ENCODE measurements around the gene KCP. TPM values are rescaled to one million over a fixed set of nuclear protein-coding genes. Genes with fewer than 3 reads are reported as not detected.

Gene KCP
- total RNA-seq, 1 experiment from 2014 or later, result 1.6 TPM

GRCh38 chr7:128890306-128891109 is 20.0 kb downstream of the KCP start:
- no TSS peak for BruUV-seq (replicated peaks)
- H3K4me2 ChIP-seq (ENCODE audit: low read length), result peak overlapping the region; percentile 96
- H3K4me3 ChIP-seq (replicated peaks in 1 of 2; ENCODE audit: low read depth in 1 of 2, low read length in 2 of 2), result peak overlapping the region; percentile 65 to 69
- no peaks in the 10 kb centered on the region for H3K9me3 ChIP-seq (ENCODE audit: control insufficient read depth in 1 of 2, insufficient read depth in 1 of 2, low read depth in 1 of 2, low read length in 2 of 2)
- DNase-seq (ENCODE audit: low read depth, low spot score), result no peak
- H3K36me3 ChIP-seq (ENCODE audit: control insufficient read depth in 1 of 2, insufficient read depth in 2 of 2, low read length in 2 of 2), result no peaks in the 10 kb centered on the region
- no peaks in the 10 kb centered on the region for H4K20me1 ChIP-seq (ENCODE audit: insufficient read depth)
- H3K4me1 ChIP-seq (ENCODE audit: control insufficient read depth in 1 of 2, insufficient read depth in 2 of 2, low read length in 2 of 2), result peaks cover 33 to 68% of the 10 kb centered on the region in 2 experiments
- intact Hi-C loops (cut with micrococcal nuclease), result no loop called here
- ChIA-PET POLR2A (no interaction called here), CTCF (no interaction called here), RAD21 (ENCODE audit: low non-redundant PET in 1 of 2, low total read pairs in 2 of 2, uncharacterized antibody in 2 of 2, unreplicated experiment in 2 of 2) (interaction anchor here in 1 of 2 experiments (0.7 kb wide), 1 partner anchor 67 kb away, joined by 6 read pairs; no protein-coding TSS in a partner anchor)
- H3K79me2 ChIP-seq (ENCODE audit: insufficient read depth, low read length), result no peaks in the 10 kb centered on the region
- peak overlapping the region; percentile 69 for H3K9ac ChIP-seq (ENCODE audit: low read length)
- no peak for TF ChIP-seq RAD21 (IDR thresholded peaks at IDR 0.05; ENCODE audit: low read depth)
- TF ChIP-seq MAX (IDR thresholded peaks at IDR 0.05), result no peak
- TF ChIP-seq POLR2AphosphoS5 (IDR thresholded peaks at IDR 0.05; ENCODE audit: low read depth, low read length), result peak; percentile 75
- no peak for TF ChIP-seq JUND (IDR thresholded peaks at IDR 0.05)
- 0 out of 2 replicates have a peak, but pooled peaks have one; percentile 41 for TF ChIP-seq ZFX (IDR thresholded peaks at IDR 0.05)
- TF ChIP-seq ZNF274 (IDR thresholded peaks at IDR 0.05; ENCODE audit: low read depth, low read length), result no peak
- TF ChIP-seq SP1 (IDR thresholded peaks at IDR 0.05; ENCODE audit: low read depth), result no peak
- no peak for TF ChIP-seq YY1 (IDR thresholded peaks at IDR 0.05; ENCODE audit: extremely low read depth, insufficient replicate concordance, low read depth, low read length)
- TF ChIP-seq SRF (IDR thresholded peaks at IDR 0.05; ENCODE audit: low read depth), result no peak
- peak overlapping the region; percentile 81; the same call in 1 of the 2 replicates for H3K27ac ChIP-seq (ENCODE audit: low read depth, low read length)
- H3K27me3 ChIP-seq (ENCODE audit: insufficient read depth, low read length), result no peaks in the 10 kb centered on the region
- H2AFZ ChIP-seq (ENCODE audit: low read depth, low read length, poor library complexity, severe bottlenecking), result no peak overlapping the region
- peak; percentile 75 for ATAC-seq
- no peaks in the 10 kb centered on the region for H3K9me2 ChIP-seq (ENCODE audit: insufficient read depth)

- no peak overlapping the region for H3K4me3 ChIP-seq (replicated peaks in 1 of 2; ENCODE audit: low read depth in 1 of 2, low read length in 2 of 2)
- no peaks in the 10 kb centered on the region for H3K9me3 ChIP-seq (ENCODE audit: control insufficient read depth in 1 of 2, insufficient read depth in 1 of 2, low read depth in 1 of 2, low read length in 2 of 2)
- no peaks in the 10 kb centered on the region for H4K20me1 ChIP-seq (ENCODE audit: insufficient read depth)
- BruUV-seq (replicated peaks), result no TSS peak
- H3K27me3 ChIP-seq (ENCODE audit: insufficient read depth, low read length), result no peaks in the 10 kb centered on the region
- RAD21 ChIA-PET (ENCODE audit: low non-redundant PET in 1 of 2, low total read pairs in 2 of 2, uncharacterized antibody in 2 of 2, unreplicated experiment in 2 of 2), result no interaction called here
- no peaks in the 10 kb centered on the region for H3K36me3 ChIP-seq (ENCODE audit: control insufficient read depth in 1 of 2, insufficient read depth in 2 of 2, low read length in 2 of 2)
- DNase-seq (ENCODE audit: low read depth, low spot score) (no peak), ATAC-seq (no peak)
- H3K4me2 ChIP-seq (ENCODE audit: low read length), result no peak overlapping the region
- H2AFZ ChIP-seq (ENCODE audit: low read depth, low read length, poor library complexity, severe bottlenecking), result no peak overlapping the region
- CTCF ChIA-PET, result no interaction called here
- no peaks in the 10 kb centered on the region for H3K9me2 ChIP-seq (ENCODE audit: insufficient read depth)
- POLR2A ChIA-PET, result no interaction called here
- H3K4me1 ChIP-seq (ENCODE audit: control insufficient read depth in 1 of 2, insufficient read depth in 2 of 2, low read length in 2 of 2), result peaks cover 32 to 66% of the 10 kb centered on the region in 2 experiments
- TF ChIP-seq EGR1 (IDR thresholded peaks at IDR 0.05; ENCODE audit: low read depth), result no peak
- TF ChIP-seq SRF (IDR thresholded peaks at IDR 0.05; ENCODE audit: low read depth), result no peak
- no peak for TF ChIP-seq TCF7L2 (IDR thresholded peaks at IDR 0.05; ENCODE audit: borderline replicate concordance, extremely low read depth, insufficient read depth, insufficient read length)
- no peak for TF ChIP-seq EZH2phosphoT487 (IDR thresholded peaks at IDR 0.05; ENCODE audit: borderline replicate concordance)
- no peak for TF ChIP-seq POLR2A (IDR thresholded peaks at IDR 0.05; ENCODE audit: borderline replicate concordance, extremely low read depth, insufficient read depth, insufficient read length)
- TF ChIP-seq REST (IDR thresholded peaks at IDR 0.05; ENCODE audit: low read depth), result no peak
- no peak overlapping the region for H3K27ac ChIP-seq (ENCODE audit: low read depth, low read length)
- no peaks in the 10 kb centered on the region for H3K79me2 ChIP-seq (ENCODE audit: insufficient read depth, low read length)
- H3K9ac ChIP-seq (ENCODE audit: low read length), result no peak overlapping the region
- intact Hi-C loops (cut with micrococcal nuclease), result no loop called here
These were observed 21.4 kb downstream of the KCP start for GRCh38 chr7:128889121-128889520.

All from HCT116 (cell line).